HEK293 (cell line): ENCODE measurements around the gene CDK5R1.

Source experiments
- CTCF ChIA-PET: fragments of 350-600 bp; formaldehyde crosslinking; extraction: SDS; loops from one replicate; lab custom pipeline; 2021; ENCODE audit warnings: antibody characterized with exemption; lab: Yijun Ruan, JAX
- POLR2A ChIA-PET: fragments of 300-600 bp; formaldehyde crosslinking; extraction: SDS; loops from one replicate; lab custom pipeline; 2020; ENCODE audit warnings: antibody characterized with exemption, inconsistent platforms; lab: Yijun Ruan, JAX
- H3K27ac ChIP-seq: fragments of 200-500 bp; sonication (Bioruptor generic); 2 replicates; pipeline ENCODE4 v1.5.1; 2014; ENCODE audit warnings: low read depth, low read length, control low read depth, inconsistent platforms; ENCODE audit errors: extremely low read depth
- H3K36me3 ChIP-seq, 2 experiments: fragments of 200-500 bp in 1 of 2; sonication (Bioruptor generic) in 1 of 2; 1 replicate in 1 of 2; 2 replicates in 1 of 2; pipeline ENCODE4 v1.5.1; 2014 to 2017; ENCODE audit warnings: inconsistent platforms in 2 of 2, low read length in 2 of 2; ENCODE audit not compliant: control insufficient read depth in 2 of 2, insufficient read depth in 1 of 2
- H3K4me1 ChIP-seq: fragments of 200-500 bp; sonication (Bioruptor generic); 2 replicates; pipeline ENCODE4 v1.5.1; 2014; ENCODE audit warnings: mild to moderate bottlenecking, low read length, inconsistent platforms; ENCODE audit not compliant: control insufficient read depth, insufficient read depth
- H3K4me3 ChIP-seq: 2 replicates; pipeline ENCODE4 v1.5.1; 2011; ENCODE audit warnings: low read depth, mild to moderate bottlenecking, control low read depth, low read length, moderate library complexity
- H3K9me3 ChIP-seq: fragments of 200-500 bp; sonication (Bioruptor generic); 2 replicates; pipeline ENCODE4 v1.5.1; 2014; ENCODE audit warnings: low read depth, low read length, inconsistent platforms; ENCODE audit not compliant: control insufficient read depth, insufficient read depth
- ATF2 ChIP-seq: fragments of 450-650 bp; formaldehyde crosslinking; IDR thresholded peaks from 2 replicates; pipeline ENCODE4 v1.5.1; 2016; ENCODE audit warnings: missing biosample characterization, missing genetic modification characterization, low read depth
- GFI1B ChIP-seq: fragments of 450-650 bp; formaldehyde crosslinking; IDR thresholded peaks from 2 replicates; pipeline ENCODE4 v1.5.1; 2016; ENCODE audit warnings: missing biosample characterization, missing genetic modification characterization
- GLIS1 ChIP-seq: fragments of 450-650 bp; formaldehyde crosslinking; IDR thresholded peaks from 2 replicates; pipeline ENCODE4 v1.5.1; 2016; ENCODE audit warnings: missing biosample characterization, missing genetic modification characterization
- GLIS2 ChIP-seq: fragments of 450-650 bp; formaldehyde crosslinking; IDR thresholded peaks from 2 replicates; pipeline ENCODE4 v1.5.1; 2016; ENCODE audit warnings: missing biosample characterization, missing genetic modification characterization
- KLF10 ChIP-seq: fragments of 450-650 bp; IDR thresholded peaks from 2 replicates; pipeline ENCODE4 v1.5.1; 2018; ENCODE audit warnings: missing biosample characterization, mild to moderate bottlenecking, missing genetic modification characterization
- KLF17 ChIP-seq: fragments of 450-650 bp; formaldehyde crosslinking; IDR thresholded peaks from 2 replicates; pipeline ENCODE4 v1.5.1; 2016; ENCODE audit warnings: missing biosample characterization, missing genetic modification characterization
- KLF7 ChIP-seq: fragments of 450-650 bp; formaldehyde crosslinking; IDR thresholded peaks from 2 replicates; pipeline ENCODE4 v1.5.1; 2016; ENCODE audit warnings: missing biosample characterization, missing genetic modification characterization, borderline replicate concordance
- KLF9 ChIP-seq: fragments of 450-650 bp; formaldehyde crosslinking; IDR thresholded peaks from 2 replicates; pipeline ENCODE4 v1.5.1; 2016; ENCODE audit warnings: missing biosample characterization, missing genetic modification characterization, low read depth
- PRDM6 ChIP-seq: fragments of 450-650 bp; formaldehyde crosslinking; IDR thresholded peaks from 2 replicates; pipeline ENCODE4 v1.5.1; 2017; ENCODE audit warnings: missing biosample characterization, missing genetic modification characterization
- REST ChIP-seq: fragments of 450-650 bp; formaldehyde crosslinking; IDR thresholded peaks from 2 replicates; pipeline ENCODE4 v1.5.1; 2016; ENCODE audit warnings: missing biosample characterization, missing genetic modification characterization
- ZNF10 ChIP-seq: fragments of 450-650 bp; formaldehyde crosslinking; IDR thresholded peaks from 2 replicates; pipeline ENCODE4 v1.5.1; 2017; ENCODE audit warnings: missing biosample characterization, missing genetic modification characterization
- ZNF24 ChIP-seq: fragments of 450-650 bp; formaldehyde crosslinking; IDR thresholded peaks from 2 replicates; pipeline ENCODE4 v1.5.1; 2016; ENCODE audit warnings: missing biosample characterization, missing genetic modification characterization
- ZNF26 ChIP-seq: fragments of 450-650 bp; formaldehyde crosslinking; IDR thresholded peaks from 2 replicates; pipeline ENCODE4 v1.5.1; 2016; ENCODE audit warnings: missing biosample characterization, missing genetic modification characterization
- ZNF394 ChIP-seq: fragments of 450-650 bp; formaldehyde crosslinking; IDR thresholded peaks from 2 replicates; pipeline ENCODE4 v1.5.1; 2016; ENCODE audit warnings: missing biosample characterization, missing genetic modification characterization, mild to moderate bottlenecking, moderate library complexity, borderline replicate concordance
- ZNF426 ChIP-seq: fragments of 450-650 bp; formaldehyde crosslinking; IDR thresholded peaks from 2 replicates; pipeline ENCODE4 v1.5.1; 2017; ENCODE audit warnings: missing biosample characterization, missing genetic modification characterization, mild to moderate bottlenecking, inconsistent platforms, moderate library complexity
- ZNF529 ChIP-seq: fragments of 450-650 bp; formaldehyde crosslinking; IDR thresholded peaks from 2 replicates; pipeline ENCODE4 v1.5.1; 2017; ENCODE audit warnings: missing genetic modification characterization, missing biosample characterization; ENCODE audit not compliant: insufficient replicate concordance
- ZNF639 ChIP-seq: fragments of 450-650 bp; formaldehyde crosslinking; IDR thresholded peaks from 2 replicates; pipeline ENCODE4 v1.5.1; 2016; ENCODE audit warnings: missing biosample characterization, missing genetic modification characterization
- ZNF670 ChIP-seq: fragments of 450-650 bp; formaldehyde crosslinking; IDR thresholded peaks from 2 replicates; pipeline ENCODE4 v1.5.1; 2016; ENCODE audit warnings: missing biosample characterization, missing genetic modification characterization, low read depth
- ZNF707 ChIP-seq: fragments of 450-650 bp; formaldehyde crosslinking; IDR thresholded peaks from 2 replicates; pipeline ENCODE4 v1.5.1; 2016; ENCODE audit warnings: missing biosample characterization, missing genetic modification characterization
- ZNF768 ChIP-seq: fragments of 450-650 bp; formaldehyde crosslinking; IDR thresholded peaks from 2 replicates; pipeline ENCODE4 v1.5.1; 2018; ENCODE audit warnings: missing biosample characterization, mild to moderate bottlenecking, missing genetic modification characterization
- ZNF792 ChIP-seq: fragments of 450-650 bp; formaldehyde crosslinking; IDR thresholded peaks from 2 replicates; pipeline ENCODE4 v1.5.1; 2016; ENCODE audit warnings: missing biosample characterization, missing genetic modification characterization
- ZNF843 ChIP-seq: fragments of 450-650 bp; formaldehyde crosslinking; IDR thresholded peaks from 2 replicates; pipeline ENCODE4 v1.5.1; 2016; ENCODE audit warnings: missing biosample characterization, missing genetic modification characterization
- TF ChIP-seq, protein P1 (sequence below): fragments of 450-650 bp; formaldehyde crosslinking; IDR thresholded peaks from 2 replicates; pipeline ENCODE4 v1.5.1; 2016; ENCODE audit warnings: missing biosample characterization, missing genetic modification characterization

The CDK5R1 gene

GRCh38 chr17:32451879-32452278, 34.9 kb upstream of the CDK5R1 start:
- POLR2A ChIA-PET = no interaction called here
- Histone ChIP-seq H3K9me3 (no peaks in the 10 kb centered on the region), H3K36me3 (peaks cover 92 to 96% of the 10 kb centered on the region in 2 experiments), H3K4me1 (peaks cover 3% of the 10 kb centered on the region), H3K27ac (no peak overlapping the region), H3K4me3 (no peak overlapping the region)
- CTCF ChIA-PET = interaction anchor here (0.6 kb wide), 1 partner anchor 27 kb away, joined by 3 read pairs; no protein-coding TSS in a partner anchor
- TF ChIP-seq ZNF394 (tag by site-specific recombination) = no peak
- no peak for TF ChIP-seq ZNF843 (tag by site-specific recombination)
- no peak for TF ChIP-seq ATF2 (tag by site-specific recombination)
- TF ChIP-seq KLF7 (tag by site-specific recombination) = peak; percentile 69; the same call in 1 of the 2 replicates
- 0 out of 2 replicates have a peak, but pooled peaks have one; percentile 17 for TF ChIP-seq KLF9 (tag by site-specific recombination)
- TF ChIP-seq PRDM6 (tag by site-specific recombination) = no peak
- no peak for TF ChIP-seq ZNF24 (tag by site-specific recombination)
- TF ChIP-seq ZNF707 (tag by site-specific recombination) = no peak
- no peak for TF ChIP-seq GLIS1 (tag by site-specific recombination)

DNA sequence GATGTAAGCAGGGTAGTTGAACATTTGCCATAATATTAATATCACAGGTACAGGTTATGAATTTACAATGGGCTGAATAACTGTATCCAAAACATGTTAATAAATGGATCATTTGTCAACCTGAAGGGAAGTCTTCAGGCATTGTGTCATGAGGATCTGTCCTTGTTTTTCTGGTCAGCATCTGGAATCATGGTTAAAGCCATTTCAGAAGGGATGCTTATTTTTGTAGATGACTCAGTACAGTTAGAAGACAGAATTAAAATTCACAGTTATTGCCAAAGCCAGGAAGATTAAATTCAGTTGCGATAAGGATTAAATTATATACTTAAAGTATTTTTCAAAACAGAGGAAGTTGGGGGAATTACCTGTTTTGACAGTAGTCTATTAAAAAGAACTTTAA, 34.5 kb upstream of the CDK5R1 start:
- Histone ChIP-seq H3K4me1 (no peaks in the 10 kb centered on the region), H3K36me3 (peaks cover 92 to 96% of the 10 kb centered on the region in 2 experiments), H3K27ac (no peak overlapping the region), H3K4me3 (no peak overlapping the region), H3K9me3 (no peaks in the 10 kb centered on the region)
- ChIA-PET CTCF (interaction anchor here (0.6 to 1.0 kb wide), 2 partner anchors 8 to 27 kb away, joined by 3 read pairs; no protein-coding TSS in a partner anchor), POLR2A (no interaction called here)
- TF ChIP-seq, protein P1, sequence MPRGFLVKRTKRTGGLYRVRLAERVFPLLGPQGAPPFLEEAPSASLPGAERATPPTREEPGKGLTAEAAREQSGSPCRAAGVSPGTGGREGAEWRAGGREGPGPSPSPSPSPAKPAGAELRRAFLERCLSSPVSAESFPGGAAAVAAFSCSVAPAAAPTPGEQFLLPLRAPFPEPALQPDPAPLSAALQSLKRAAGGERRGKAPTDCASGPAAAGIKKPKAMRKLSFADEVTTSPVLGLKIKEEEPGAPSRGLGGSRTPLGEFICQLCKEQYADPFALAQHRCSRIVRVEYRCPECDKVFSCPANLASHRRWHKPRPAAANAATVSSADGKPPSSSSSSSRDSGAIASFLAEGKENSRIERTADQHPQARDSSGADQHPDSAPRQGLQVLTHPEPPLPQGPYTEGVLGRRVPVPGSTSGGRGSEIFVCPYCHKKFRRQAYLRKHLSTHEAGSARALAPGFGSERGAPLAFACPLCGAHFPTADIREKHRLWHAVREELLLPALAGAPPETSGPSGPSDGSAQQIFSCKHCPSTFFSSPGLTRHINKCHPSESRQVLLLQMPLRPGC = no peak
- TF ChIP-seq REST (tag by site-specific recombination) = no peak
- no peak for TF ChIP-seq KLF17 (tag by site-specific recombination)
- TF ChIP-seq GFI1B = no peak
- no peak for TF ChIP-seq ZNF768 (tag by site-specific recombination)
- no peak for TF ChIP-seq ZNF529
- TF ChIP-seq ZNF792 = no peak
- TF ChIP-seq ZNF426 (tag by site-specific recombination) = no peak
- TF ChIP-seq ZNF639 (tag by site-specific recombination) = no peak
- no peak for TF ChIP-seq ZNF670
- no peak for TF ChIP-seq ZNF26 (tag by site-specific recombination)
- no peak for TF ChIP-seq ZNF10 (tag by site-specific recombination)
- TF ChIP-seq KLF10 (tag by site-specific recombination) = no peak
- no peak for TF ChIP-seq GLIS2 (tag by site-specific recombination)
